K562 (cell line): Measurements from ENCODE around the gene SUPT3H. TPM values are rescaled to one million over a fixed set of nuclear protein-coding genes. Genes with fewer than 3 reads are reported as not detected.

Experiments
- CAMTA2 ChIP-seq: fragments of 250-450 bp; sonication (Bioruptor Pico); conservative IDR thresholded peaks from 2 replicates; pipeline ENCODE4 v1.5.1; 2022
- CREM ChIP-seq: IDR thresholded peaks from 2 replicates; pipeline ENCODE4 v1.6.1; 2014; ENCODE audit warnings: antibody characterized with exemption, low read depth
- ELF4 ChIP-seq: fragments of 450-650 bp; formaldehyde crosslinking; IDR thresholded peaks from 2 replicates; pipeline ENCODE4 v1.4.0; 2022; ENCODE audit warnings: missing genetic modification characterization
- HDAC2 ChIP-seq: fragments of 450-650 bp; IDR thresholded peaks from 2 replicates; pipeline ENCODE4 v1.6.1; 2016; ENCODE audit warnings: mild to moderate bottlenecking
- HDAC8 ChIP-seq: fragments of 450-650 bp; IDR thresholded peaks from 2 replicates; pipeline ENCODE4 v1.6.1; 2016; ENCODE audit warnings: mild to moderate bottlenecking, missing genetic modification characterization, moderate library complexity, missing compliant biosample characterization
- JUN ChIP-seq, 2 experiments: sonication (generic) in 1 of 2; formaldehyde crosslinking in 1 of 2; IDR thresholded peaks; 2 replicates each; pipeline versions ENCODE4 v1.6.1 to v1.8.0; 2012 to 2022; ENCODE audit warnings: borderline replicate concordance in 2 of 2, mild to moderate bottlenecking in 2 of 2, improper control_type of control experiment in 1 of 2, low read depth in 1 of 2, low read length in 1 of 2, missing genetic modification reagents in 1 of 2
- MAFF ChIP-seq: IDR thresholded peaks from 2 replicates; pipeline ENCODE4 v1.6.1; 2012; ENCODE audit warnings: low read length, improper control_type of control experiment
- MAFG ChIP-seq: fragments of 450-650 bp; conservative IDR thresholded peaks from 2 replicates; pipeline ENCODE4 v1.6.1; 2016; ENCODE audit warnings: missing genetic modification characterization, missing compliant biosample characterization
- MED1 ChIP-seq: sonication (generic); formaldehyde crosslinking; IDR thresholded peaks from 2 replicates; pipeline ENCODE4 v1.8.1; 2023; ENCODE audit warnings: missing genetic modification reagents, borderline replicate concordance
- MYNN ChIP-seq, 2 experiments: sonication (generic); formaldehyde crosslinking in 1 of 2; IDR thresholded peaks; 2 replicates each; pipeline versions ENCODE4 v1.5.0 to v1.6.1; 2016 to 2020; ENCODE audit warnings: antibody characterized with exemption in 1 of 2, missing genetic modification reagents in 1 of 2
- NR0B1 ChIP-seq: fragments of 450-650 bp; IDR thresholded peaks from one replicate; pipeline ENCODE4 v1.6.1; 2018; ENCODE audit warnings: mild to moderate bottlenecking, moderate library complexity; ENCODE audit not compliant: partially characterized antibody
- RBBP5 ChIP-seq: fragments of 200-600 bp; sonication (generic); IDR thresholded peaks from 2 replicates; pipeline ENCODE4 v1.6.1; 2012; ENCODE audit warnings: borderline replicate concordance, mild to moderate bottlenecking, low read length, control low read depth, inconsistent platforms; ENCODE audit not compliant: insufficient read depth, poor library complexity, severe bottlenecking
- RFX5 ChIP-seq: IDR thresholded peaks from 2 replicates; pipeline ENCODE4 v1.6.1; 2011; ENCODE audit warnings: low read depth, mild to moderate bottlenecking, improper control_type of control experiment, low read length
- RNF2 ChIP-seq: sonication (generic); IDR thresholded peaks from 2 replicates; pipeline ENCODE4 v1.6.1; 2016
- TAL1 ChIP-seq: fragments of 450-650 bp; IDR thresholded peaks from 2 replicates; pipeline ENCODE4 v1.6.1; 2016; ENCODE audit warnings: mild to moderate bottlenecking
- TEAD2 ChIP-seq: fragments of 450-650 bp; IDR thresholded peaks from 2 replicates; pipeline ENCODE4 v1.6.1; 2016; ENCODE audit warnings: missing genetic modification characterization, control low read depth, missing compliant biosample characterization
- ZBTB1 ChIP-seq: sonication (generic); formaldehyde crosslinking; IDR thresholded peaks from 2 replicates; pipeline ENCODE4 v1.8.1; 2023; ENCODE audit warnings: missing genetic modification reagents, low read depth, mild to moderate bottlenecking, borderline replicate concordance
- ZNF175 ChIP-seq: fragments of 200-800 bp; sonication (Bioruptor generic); IDR thresholded peaks from 2 replicates; pipeline ENCODE4 v1.6.1; 2016; ENCODE audit warnings: low read depth, mild to moderate bottlenecking, missing genetic modification characterization, missing compliant biosample characterization
- ZNF253 ChIP-seq: fragments of 250-450 bp; sonication (Bioruptor Pico); conservative IDR thresholded peaks from 2 replicates; pipeline ENCODE4 v1.6.1; 2021; ENCODE audit warnings: mild to moderate bottlenecking
- ZNF324 ChIP-seq: fragments of 250-450 bp; sonication (Bioruptor Pico); IDR thresholded peaks from 2 replicates; pipeline ENCODE4 v1.4.0; 2020; ENCODE audit warnings: mild to moderate bottlenecking
- ZNF431 ChIP-seq: sonication (generic); formaldehyde crosslinking; IDR thresholded peaks from 2 replicates; pipeline ENCODE4 v1.8.0; 2022; ENCODE audit warnings: mild to moderate bottlenecking, missing genetic modification reagents
- polyA plus RNA-seq, 8 experiments: library from polyadenylated mRNA; depleted of rRNA in 4 of 8; stranded (reverse) in 5 of 8; unstranded in 3 of 8; fragments of >200 nt; fragmentation: Nextera tagmentation in 2 of 8; fragmentation: Illumina TruSeq in 1 of 8; extraction: Ambion mirVana in 2 of 8; extraction: Trizol in 1 of 8; gene quantifications; 2 replicates each; pipeline versions ENCODE4 v1.2.1 to v1.2.3, GENCODE V29; 2011 to 2014; ENCODE audit warnings: inconsistent platforms in 1 of 8, missing spikeins in 1 of 8
- total RNA-seq, 7 experiments: library from RNA; depleted of rRNA in 6 of 7; stranded (reverse); fragments of >200 nt in 6 of 7; fragmentation: Illumina TruSeq in 2 of 7; extraction: Trizol in 2 of 7; gene quantifications; 2 replicates each; pipeline versions ENCODE4 v1.2.1 to v1.2.3, GENCODE V29; 2011 to 2021; ENCODE audit warnings: low replicate concordance in 1 of 7
- TF ChIP-seq, protein P1 (sequence below): fragments of 200-400 bp; formaldehyde crosslinking; IDR thresholded peaks from 2 replicates; pipeline ENCODE4 v1.6.1; 2017; ENCODE audit warnings: mild to moderate bottlenecking, low read depth, low read length, moderate library complexity
- TF ChIP-seq, protein P2 (sequence below): fragments of 450-650 bp; formaldehyde crosslinking; IDR thresholded peaks from 2 replicates; pipeline ENCODE4 v1.4.0; 2020; ENCODE audit warnings: mild to moderate bottlenecking, moderate library complexity

The SUPT3H gene
- total and polyA plus RNA-seq, 9 of the 15 experiments (the other 6 are each of a cell fraction or from before 2014, with no cell fraction given): 7.2 to 16.3 (median 11.9) TPM

DNA sequence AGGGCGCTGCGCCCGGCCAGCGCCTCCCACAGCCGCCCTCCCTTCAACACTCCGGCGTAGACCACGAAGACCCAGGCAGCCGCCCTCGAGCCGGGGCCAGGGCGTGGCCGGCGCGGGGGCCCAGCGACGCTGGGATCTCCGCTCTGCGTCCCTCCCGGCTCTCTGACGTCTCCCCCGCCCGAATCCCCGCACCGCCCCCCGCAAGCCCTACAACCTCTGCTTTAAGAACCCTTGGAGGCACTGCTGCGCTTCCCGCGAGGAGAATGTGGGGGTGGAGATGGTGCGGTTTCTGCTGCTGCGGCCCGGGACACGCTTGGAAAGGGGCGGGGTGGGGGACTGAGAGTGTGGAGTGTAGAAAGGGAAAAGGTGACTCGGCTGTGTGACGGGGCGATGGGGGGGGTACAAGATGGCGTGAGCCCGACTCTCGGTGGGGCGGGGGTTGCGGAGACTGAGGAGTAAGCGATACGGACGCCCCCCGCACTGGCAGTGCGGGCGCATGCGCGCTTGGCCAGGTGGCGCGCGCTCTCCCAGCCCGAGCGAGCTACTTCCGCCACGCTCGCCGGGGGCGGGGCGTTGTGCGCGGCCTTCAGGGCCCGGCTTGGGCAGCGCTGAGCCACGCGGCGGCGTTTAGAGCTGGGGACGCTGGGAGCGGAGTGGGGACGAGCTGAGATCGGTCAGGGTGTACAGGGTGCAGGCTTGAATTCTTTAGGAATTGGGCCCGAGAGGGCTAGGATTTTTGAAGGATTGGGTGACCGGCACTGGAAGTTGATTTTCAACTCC lies at the start of gene SUPT3H (continued):
- TF ChIP-seq HDAC2 (peak; percentile 13; the same call in 1 of the 2 replicates), TAL1 (no peak; the same call in 1 of the 2 replicates), NR0B1 (no peak), MAFF (no peak), CAMTA2 (CRISPR knock-in tag) (no peak), RBBP5 (peak; percentile 71), MAFG (tag) (no peak), ZNF431 (CRISPR knock-in tag) (0 out of 2 replicates have a peak, but pooled peaks have one; percentile 4), RNF2 (peak; percentile 84), MED1 (no peak), ZBTB1 (CRISPR knock-in tag) (peak; percentile 94), CREM (peak; percentile 83), ZNF175 (CRISPR knock-in tag) (peak; percentile 74), HDAC8 (tag) (no peak), TEAD2 (tag) (no peak), RFX5 (no peak), MYNN (IDR thresholded peaks at IDR 0.05) (peak; percentile 48; the same call in 1 of the 2 replicates), MYNN (CRISPR knock-in tag; IDR thresholded peaks at IDR 0.05) (no peak), ELF4 (no peak), ZNF324 (CRISPR knock-in tag) (no peak), JUN (IDR thresholded peaks at IDR 0.05; ENCODE audit: borderline replicate concordance, low read depth, low read length) (peak; percentile 45; the same call in 1 of the 2 replicates), JUN (CRISPR knock-in tag; IDR thresholded peaks at IDR 0.05; ENCODE audit: borderline replicate concordance) (no peak), ZNF253 (CRISPR knock-in tag) (no peak)
- TF ChIP-seq, protein P1, sequence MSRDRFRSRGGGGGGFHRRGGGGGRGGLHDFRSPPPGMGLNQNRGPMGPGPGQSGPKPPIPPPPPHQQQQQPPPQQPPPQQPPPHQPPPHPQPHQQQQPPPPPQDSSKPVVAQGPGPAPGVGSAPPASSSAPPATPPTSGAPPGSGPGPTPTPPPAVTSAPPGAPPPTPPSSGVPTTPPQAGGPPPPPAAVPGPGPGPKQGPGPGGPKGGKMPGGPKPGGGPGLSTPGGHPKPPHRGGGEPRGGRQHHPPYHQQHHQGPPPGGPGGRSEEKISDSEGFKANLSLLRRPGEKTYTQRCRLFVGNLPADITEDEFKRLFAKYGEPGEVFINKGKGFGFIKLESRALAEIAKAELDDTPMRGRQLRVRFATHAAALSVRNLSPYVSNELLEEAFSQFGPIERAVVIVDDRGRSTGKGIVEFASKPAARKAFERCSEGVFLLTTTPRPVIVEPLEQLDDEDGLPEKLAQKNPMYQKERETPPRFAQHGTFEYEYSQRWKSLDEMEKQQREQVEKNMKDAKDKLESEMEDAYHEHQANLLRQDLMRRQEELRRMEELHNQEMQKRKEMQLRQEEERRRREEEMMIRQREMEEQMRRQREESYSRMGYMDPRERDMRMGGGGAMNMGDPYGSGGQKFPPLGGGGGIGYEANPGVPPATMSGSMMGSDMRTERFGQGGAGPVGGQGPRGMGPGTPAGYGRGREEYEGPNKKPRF: no peak
- TF ChIP-seq, protein P2, sequence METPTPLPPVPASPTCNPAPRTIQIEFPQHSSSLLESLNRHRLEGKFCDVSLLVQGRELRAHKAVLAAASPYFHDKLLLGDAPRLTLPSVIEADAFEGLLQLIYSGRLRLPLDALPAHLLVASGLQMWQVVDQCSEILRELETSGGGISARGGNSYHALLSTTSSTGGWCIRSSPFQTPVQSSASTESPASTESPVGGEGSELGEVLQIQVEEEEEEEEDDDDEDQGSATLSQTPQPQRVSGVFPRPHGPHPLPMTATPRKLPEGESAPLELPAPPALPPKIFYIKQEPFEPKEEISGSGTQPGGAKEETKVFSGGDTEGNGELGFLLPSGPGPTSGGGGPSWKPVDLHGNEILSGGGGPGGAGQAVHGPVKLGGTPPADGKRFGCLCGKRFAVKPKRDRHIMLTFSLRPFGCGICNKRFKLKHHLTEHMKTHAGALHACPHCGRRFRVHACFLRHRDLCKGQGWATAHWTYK: 0 out of 2 replicates have a peak, but pooled peaks have one; percentile 53
